K562 (cell line): ENCODE results near the gene MPC2. TPM values are rescaled to one million over a fixed set of nuclear protein-coding genes. Genes with fewer than 3 reads are reported as not detected.

ENCODE experiments used
- HDAC6 ChIP-seq: IDR thresholded peaks from 2 replicates; pipeline ENCODE4 v1.6.1; 2012; ENCODE audit warnings: low read depth, mild to moderate bottlenecking, control low read depth, inconsistent platforms, low read length, moderate library complexity
- KLF10 ChIP-seq: fragments of 250-450 bp; sonication (Bioruptor Pico); IDR thresholded peaks from 2 replicates; pipeline ENCODE4 v1.6.1; 2021; ENCODE audit warnings: matching md5 sums
- LEF1 ChIP-seq: fragments of 450-650 bp; IDR thresholded peaks from 2 replicates; pipeline ENCODE4 v1.6.1; 2016; ENCODE audit warnings: mild to moderate bottlenecking
- MAX ChIP-seq: sonication (generic); formaldehyde crosslinking; IDR thresholded peaks from 2 replicates; pipeline ENCODE4 v1.9.0; 2022; ENCODE audit warnings: mild to moderate bottlenecking, missing genetic modification reagents
- RBM34 ChIP-seq: fragments of 200-400 bp; formaldehyde crosslinking; IDR thresholded peaks from 2 replicates; pipeline ENCODE4 v1.6.1; 2018; ENCODE audit warnings: low read length, borderline replicate concordance; ENCODE audit not compliant: insufficient read depth
- U2AF1 ChIP-seq: fragments of 200-400 bp; formaldehyde crosslinking; optimal IDR thresholded peaks from 2 replicates; pipeline ENCODE3; 2017; ENCODE audit warnings: mild to moderate bottlenecking, low read depth, low read length, moderate library complexity
- ZBTB11 ChIP-seq, 3 experiments: fragments of 200-800 bp in 1 of 3; fragments of 250-450 bp in 1 of 3; fragments of 450-650 bp in 1 of 3; sonication (Bioruptor Pico) in 1 of 3; sonication (Bioruptor generic) in 1 of 3; formaldehyde crosslinking in 1 of 3; IDR thresholded peaks; 2 replicates each; pipeline versions ENCODE4 v1.6.1 to v1.8.0; 2016 to 2022; ENCODE audit warnings: mild to moderate bottlenecking in 2 of 3, missing genetic modification characterization in 2 of 3, missing compliant biosample characterization in 1 of 3, moderate library complexity in 1 of 3
- ZBTB9 ChIP-seq: fragments of 450-650 bp; formaldehyde crosslinking; IDR thresholded peaks from 2 replicates; pipeline ENCODE4 v1.4.0; 2020; ENCODE audit warnings: mild to moderate bottlenecking, moderate library complexity
- ZNF263 ChIP-seq: sonication (generic); formaldehyde crosslinking; IDR thresholded peaks from 2 replicates; pipeline ENCODE4 v1.8.0; 2022; ENCODE audit warnings: mild to moderate bottlenecking, missing genetic modification reagents, borderline replicate concordance
- polyA plus RNA-seq, 8 experiments: library from polyadenylated mRNA; depleted of rRNA in 4 of 8; stranded (reverse) in 5 of 8; unstranded in 3 of 8; fragments of >200 nt; fragmentation: Nextera tagmentation in 2 of 8; fragmentation: Illumina TruSeq in 1 of 8; extraction: Ambion mirVana in 2 of 8; extraction: Trizol in 1 of 8; gene quantifications; 2 replicates each; pipeline versions ENCODE4 v1.2.1 to v1.2.3, GENCODE V29; 2011 to 2014; ENCODE audit warnings: inconsistent platforms in 1 of 8, missing spikeins in 1 of 8
- total RNA-seq, 7 experiments: library from RNA; depleted of rRNA in 6 of 7; stranded (reverse); fragments of >200 nt in 6 of 7; fragmentation: Illumina TruSeq in 2 of 7; extraction: Trizol in 2 of 7; gene quantifications; 2 replicates each; pipeline versions ENCODE4 v1.2.1 to v1.2.3, GENCODE V29; 2011 to 2021; ENCODE audit warnings: low replicate concordance in 1 of 7
- TF ChIP-seq, protein P1 (sequence below): sonication (generic); formaldehyde crosslinking; IDR thresholded peaks from 2 replicates; pipeline ENCODE4 v1.8.1; 2023; ENCODE audit warnings: mild to moderate bottlenecking, missing genetic modification reagents
- TF ChIP-seq, protein P2 (sequence below): sonication (generic); formaldehyde crosslinking; IDR thresholded peaks from 2 replicates; pipeline ENCODE4 v1.8.0; 2023; ENCODE audit warnings: missing genetic modification reagents, mild to moderate bottlenecking, borderline replicate concordance

MPC2 gene
- total and polyA plus RNA-seq, 9 of the 15 experiments (the other 6 are each of a cell fraction or from before 2014, with no cell fraction given) = 70.7 to 179 (median 144) TPM

DNA sequence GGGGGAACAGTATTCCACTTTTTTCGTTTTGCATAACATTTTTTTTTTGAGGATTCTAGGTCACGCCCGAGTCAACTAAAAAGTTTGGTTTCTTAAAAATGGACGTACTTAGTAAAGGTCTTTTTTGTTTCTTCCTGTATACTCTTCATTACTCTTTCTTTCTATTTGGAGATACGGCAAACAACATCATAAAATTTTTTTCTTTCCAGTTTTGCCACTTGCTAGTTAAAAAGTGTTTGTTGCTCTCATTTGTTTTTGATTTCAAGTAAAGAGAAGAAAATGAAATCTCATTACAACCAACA lies 788 bp upstream of the MPC2 start (continued):
- TF ChIP-seq ZBTB11 (CRISPR knock-in tag; IDR thresholded peaks at IDR 0.05) (no peak), HDAC6 (no peak), ZNF263 (CRISPR knock-in tag) (no peak), KLF10 (CRISPR knock-in tag) (no peak), RBM34 (no peak), ZBTB9 (no peak), MAX (CRISPR knock-in tag) (no peak), U2AF1 (no peak), LEF1 (0 out of 2 replicates have a peak, but pooled peaks have one; percentile 9)
- TF ChIP-seq, protein P1, sequence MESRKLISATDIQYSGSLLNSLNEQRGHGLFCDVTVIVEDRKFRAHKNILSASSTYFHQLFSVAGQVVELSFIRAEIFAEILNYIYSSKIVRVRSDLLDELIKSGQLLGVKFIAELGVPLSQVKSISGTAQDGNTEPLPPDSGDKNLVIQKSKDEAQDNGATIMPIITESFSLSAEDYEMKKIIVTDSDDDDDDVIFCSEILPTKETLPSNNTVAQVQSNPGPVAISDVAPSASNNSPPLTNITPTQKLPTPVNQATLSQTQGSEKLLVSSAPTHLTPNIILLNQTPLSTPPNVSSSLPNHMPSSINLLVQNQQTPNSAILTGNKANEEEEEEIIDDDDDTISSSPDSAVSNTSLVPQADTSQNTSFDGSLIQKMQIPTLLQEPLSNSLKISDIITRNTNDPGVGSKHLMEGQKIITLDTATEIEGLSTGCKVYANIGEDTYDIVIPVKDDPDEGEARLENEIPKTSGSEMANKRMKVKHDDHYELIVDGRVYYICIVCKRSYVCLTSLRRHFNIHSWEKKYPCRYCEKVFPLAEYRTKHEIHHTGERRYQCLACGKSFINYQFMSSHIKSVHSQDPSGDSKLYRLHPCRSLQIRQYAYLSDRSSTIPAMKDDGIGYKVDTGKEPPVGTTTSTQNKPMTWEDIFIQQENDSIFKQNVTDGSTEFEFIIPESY (CRISPR knock-in tag) = no peak
- TF ChIP-seq, protein P2, sequence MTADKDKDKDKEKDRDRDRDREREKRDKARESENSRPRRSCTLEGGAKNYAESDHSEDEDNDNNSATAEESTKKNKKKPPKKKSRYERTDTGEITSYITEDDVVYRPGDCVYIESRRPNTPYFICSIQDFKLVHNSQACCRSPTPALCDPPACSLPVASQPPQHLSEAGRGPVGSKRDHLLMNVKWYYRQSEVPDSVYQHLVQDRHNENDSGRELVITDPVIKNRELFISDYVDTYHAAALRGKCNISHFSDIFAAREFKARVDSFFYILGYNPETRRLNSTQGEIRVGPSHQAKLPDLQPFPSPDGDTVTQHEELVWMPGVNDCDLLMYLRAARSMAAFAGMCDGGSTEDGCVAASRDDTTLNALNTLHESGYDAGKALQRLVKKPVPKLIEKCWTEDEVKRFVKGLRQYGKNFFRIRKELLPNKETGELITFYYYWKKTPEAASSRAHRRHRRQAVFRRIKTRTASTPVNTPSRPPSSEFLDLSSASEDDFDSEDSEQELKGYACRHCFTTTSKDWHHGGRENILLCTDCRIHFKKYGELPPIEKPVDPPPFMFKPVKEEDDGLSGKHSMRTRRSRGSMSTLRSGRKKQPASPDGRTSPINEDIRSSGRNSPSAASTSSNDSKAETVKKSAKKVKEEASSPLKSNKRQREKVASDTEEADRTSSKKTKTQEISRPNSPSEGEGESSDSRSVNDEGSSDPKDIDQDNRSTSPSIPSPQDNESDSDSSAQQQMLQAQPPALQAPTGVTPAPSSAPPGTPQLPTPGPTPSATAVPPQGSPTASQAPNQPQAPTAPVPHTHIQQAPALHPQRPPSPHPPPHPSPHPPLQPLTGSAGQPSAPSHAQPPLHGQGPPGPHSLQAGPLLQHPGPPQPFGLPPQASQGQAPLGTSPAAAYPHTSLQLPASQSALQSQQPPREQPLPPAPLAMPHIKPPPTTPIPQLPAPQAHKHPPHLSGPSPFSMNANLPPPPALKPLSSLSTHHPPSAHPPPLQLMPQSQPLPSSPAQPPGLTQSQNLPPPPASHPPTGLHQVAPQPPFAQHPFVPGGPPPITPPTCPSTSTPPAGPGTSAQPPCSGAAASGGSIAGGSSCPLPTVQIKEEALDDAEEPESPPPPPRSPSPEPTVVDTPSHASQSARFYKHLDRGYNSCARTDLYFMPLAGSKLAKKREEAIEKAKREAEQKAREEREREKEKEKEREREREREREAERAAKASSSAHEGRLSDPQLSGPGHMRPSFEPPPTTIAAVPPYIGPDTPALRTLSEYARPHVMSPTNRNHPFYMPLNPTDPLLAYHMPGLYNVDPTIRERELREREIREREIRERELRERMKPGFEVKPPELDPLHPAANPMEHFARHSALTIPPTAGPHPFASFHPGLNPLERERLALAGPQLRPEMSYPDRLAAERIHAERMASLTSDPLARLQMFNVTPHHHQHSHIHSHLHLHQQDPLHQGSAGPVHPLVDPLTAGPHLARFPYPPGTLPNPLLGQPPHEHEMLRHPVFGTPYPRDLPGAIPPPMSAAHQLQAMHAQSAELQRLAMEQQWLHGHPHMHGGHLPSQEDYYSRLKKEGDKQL (CRISPR knock-in tag) = no peak
